Measurements from ENCODE around the gene ZBTB11.

GRCh38 chr3:101611023-101611422 lies 65.9 kb downstream of the ZBTB11 start:
- no peak for TF ChIP-seq CTCF (IDR thresholded peaks at IDR 0.05; ENCODE audit: low read length)
- TF ChIP-seq EZH2 (IDR thresholded peaks at IDR 0.05; ENCODE audit: borderline replicate concordance, low read length), result no peak

Measured in OCI-LY1 (cell line).